Right lobe of liver (tissue), 6 donors: Measurements from ENCODE around the gene TUBB8. TPM values are rescaled to one million over a fixed set of nuclear protein-coding genes. Genes with fewer than 3 reads are reported as not detected.

Experiments
- ATAC-seq, 4 donors: fragments of 200-7000 bp; cut with Tn5 transposase; one replicate each; pipeline ENCODE4 v1.9.1; 2020; ENCODE audit warnings: mild to moderate bottlenecking in 4 of 4, moderate library complexity in 4 of 4
- DNase-seq, 3 donors: peaks; one replicate each; pipeline ENCODE4 v3.0.0-alpha.2; 2020
- H3K27ac ChIP-seq, 3 donors: fragments of 200-600 bp; one replicate each; pipeline ENCODE4 v1.8.0; 2022
- H3K27me3 ChIP-seq, 2 donors: fragments of 200-600 bp; one replicate each; pipeline ENCODE4 v1.8.0; 2022
- H3K36me3 ChIP-seq, 4 donors: fragments of 200-600 bp; sonication (generic) in 1 of 4; one replicate each; pipeline versions ENCODE4 v1.5.1 to v1.8.0; 2017 to 2022; ENCODE audit warnings: control low read depth in 1 of 4
- H3K4me1 ChIP-seq, 4 donors: fragments of 200-600 bp; sonication (generic) in 1 of 4; one replicate each; pipeline versions ENCODE4 v1.5.1 to v1.8.0; 2017 to 2022; ENCODE audit warnings: control low read depth in 1 of 4
- H3K4me3 ChIP-seq, 3 donors: fragments of 200-600 bp; one replicate each; pipeline ENCODE4 v1.8.0; 2022
- H3K9me3 ChIP-seq, 4 donors: fragments of 200-600 bp; sonication (generic) in 1 of 4; one replicate each; pipeline versions ENCODE4 v1.5.1 to v1.8.0; 2017 to 2022; ENCODE audit warnings: control low read depth in 1 of 4
- POLR2A ChIP-seq: fragments of 450-650 bp; IDR thresholded peaks from one replicate; pipeline ENCODE4 v1.6.1; 2017; ENCODE audit warnings: antibody characterized with exemption, mild to moderate bottlenecking
- WGBS: methylation state at CpG from one replicate; pipeline ENCODE4 v1.1.6; 2018; ENCODE audit warnings: low coverage, low lambda C conversion rate; ENCODE audit not compliant: insufficient coverage; ENCODE audit errors: missing lambda C conversion rate; 5-methylcytosine and 5-hydroxymethylcytosine counted together
- intact Hi-C, 2 donors: fragments of 100-400 bp; cut with DNase I; formaldehyde crosslinking; loops; one replicate each; pipeline versions ENCODE4 v1.11.2 to v1.14.1; 2022
- total RNA-seq, 6 experiments: library from RNA; depleted of rRNA in 2 of 6; stranded (reverse); fragments of >200 nt in 2 of 6; fragmentation: NEBNext Ultra II Directional in 3 of 6; extraction: Animal tissue kit (Norgen Biotek cat#: 25700) in 3 of 6; gene quantifications; one replicate each; pipeline versions ENCODE4 v1.1.0 to v1.2.4, GENCODE V29; 2016 to 2023
- TF ChIP-seq, protein P1 (sequence below), 4 donors: fragments of 200-600 bp in 3 of 4; fragments of 450-650 bp in 1 of 4; IDR thresholded peaks; one replicate each; pipeline versions ENCODE4 v1.5.1 to v1.8.0; 2016 to 2022; ENCODE audit warnings: antibody characterized with exemption in 4 of 4, mild to moderate bottlenecking in 2 of 4
- donor health status: DM: no; HTN: yes; CAD: no.
- donor health status: DM: no; HTN: no; CAD: no.
- donor health status: DM: no; HTN: no; CAD: no.
- donor health status: DM: no; HTN: yes; CAD: no.
- donor health status: DM: no; HTN: yes; CAD: no.

TUBB8 gene
- total RNA-seq, 6 experiments from 2014 or later = not detected

DNA sequence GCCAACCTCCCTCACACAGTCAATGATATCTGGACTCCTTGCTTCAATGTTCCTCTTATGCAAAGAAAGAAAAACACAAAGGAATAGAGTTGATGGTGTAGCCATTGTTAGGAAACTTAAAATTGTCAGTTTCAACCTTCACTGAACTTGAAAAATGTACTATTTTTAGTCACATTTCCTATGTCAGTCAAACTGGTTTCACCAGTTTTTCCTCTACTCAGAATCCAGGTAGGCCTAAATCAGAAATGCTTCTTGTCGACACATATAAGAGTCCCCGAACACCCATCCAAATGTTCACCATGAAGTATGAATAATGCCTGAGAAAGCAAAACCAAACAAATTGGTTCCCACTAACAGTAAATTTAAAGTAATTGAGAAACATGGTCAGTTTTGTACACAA, 43.8 kb upstream of the TUBB8 start:
- Histone ChIP-seq H3K4me1 (no peaks in the 10 kb centered on the region), H3K9me3 (peaks cover 0 to 8% (median 0%) of the 10 kb centered on the region in 4 donors), H3K27me3 (no peaks in the 10 kb centered on the region), H3K36me3 (no peaks in the 10 kb centered on the region), H3K27ac (no peak overlapping the region), H3K4me3 (no peak overlapping the region)
- DNase-seq (no peak), ATAC-seq (no peak)
- intact Hi-C loops = no loop called here
- no peak for TF ChIP-seq POLR2A
- TF ChIP-seq, protein P1, sequence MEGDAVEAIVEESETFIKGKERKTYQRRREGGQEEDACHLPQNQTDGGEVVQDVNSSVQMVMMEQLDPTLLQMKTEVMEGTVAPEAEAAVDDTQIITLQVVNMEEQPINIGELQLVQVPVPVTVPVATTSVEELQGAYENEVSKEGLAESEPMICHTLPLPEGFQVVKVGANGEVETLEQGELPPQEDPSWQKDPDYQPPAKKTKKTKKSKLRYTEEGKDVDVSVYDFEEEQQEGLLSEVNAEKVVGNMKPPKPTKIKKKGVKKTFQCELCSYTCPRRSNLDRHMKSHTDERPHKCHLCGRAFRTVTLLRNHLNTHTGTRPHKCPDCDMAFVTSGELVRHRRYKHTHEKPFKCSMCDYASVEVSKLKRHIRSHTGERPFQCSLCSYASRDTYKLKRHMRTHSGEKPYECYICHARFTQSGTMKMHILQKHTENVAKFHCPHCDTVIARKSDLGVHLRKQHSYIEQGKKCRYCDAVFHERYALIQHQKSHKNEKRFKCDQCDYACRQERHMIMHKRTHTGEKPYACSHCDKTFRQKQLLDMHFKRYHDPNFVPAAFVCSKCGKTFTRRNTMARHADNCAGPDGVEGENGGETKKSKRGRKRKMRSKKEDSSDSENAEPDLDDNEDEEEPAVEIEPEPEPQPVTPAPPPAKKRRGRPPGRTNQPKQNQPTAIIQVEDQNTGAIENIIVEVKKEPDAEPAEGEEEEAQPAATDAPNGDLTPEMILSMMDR (IDR thresholded peaks at IDR 0.05) = no peak
- 83% methylated on average over 2 of the region's 2 CpGs for WGBS

DNA sequence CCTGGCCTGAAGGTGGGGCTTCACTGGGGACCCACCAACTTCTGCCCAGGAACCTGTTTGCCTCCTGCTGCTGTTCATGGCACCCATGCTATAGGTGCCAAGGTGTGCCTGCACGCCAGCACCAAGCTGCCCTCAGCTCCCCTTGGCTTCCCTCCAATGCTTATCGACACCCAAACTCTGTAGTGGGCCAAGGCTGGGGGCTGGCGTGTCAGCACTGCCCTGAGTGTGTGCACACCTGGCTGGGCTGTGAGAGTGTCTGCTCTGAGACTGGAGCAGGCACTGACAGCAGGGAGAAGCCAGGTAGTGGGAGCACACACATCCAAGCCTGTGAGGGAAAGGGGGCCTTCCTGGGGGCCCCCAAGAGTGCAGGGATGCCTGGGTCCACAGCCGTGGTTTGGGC, 43.1 kb upstream of the TUBB8 start:
- intact Hi-C loops = no loop called here
- no peak overlapping the region for H3K4me3 ChIP-seq
- TF ChIP-seq, protein P1 (IDR thresholded peaks at IDR 0.05) = no peak
- TF ChIP-seq POLR2A = no peak
- H3K27ac ChIP-seq = no peak overlapping the region
- H3K36me3 ChIP-seq = no peaks in the 10 kb centered on the region
- H3K4me1 ChIP-seq = no peaks in the 10 kb centered on the region
- WGBS = no CpG with 5 or more reads among the region's 4 CpGs
- peaks cover 0 to 8% (median 0%) of the 10 kb centered on the region in 4 donors for H3K9me3 ChIP-seq
- DNase-seq (no peak), ATAC-seq (no peak)
- no peaks in the 10 kb centered on the region for H3K27me3 ChIP-seq

DNA sequence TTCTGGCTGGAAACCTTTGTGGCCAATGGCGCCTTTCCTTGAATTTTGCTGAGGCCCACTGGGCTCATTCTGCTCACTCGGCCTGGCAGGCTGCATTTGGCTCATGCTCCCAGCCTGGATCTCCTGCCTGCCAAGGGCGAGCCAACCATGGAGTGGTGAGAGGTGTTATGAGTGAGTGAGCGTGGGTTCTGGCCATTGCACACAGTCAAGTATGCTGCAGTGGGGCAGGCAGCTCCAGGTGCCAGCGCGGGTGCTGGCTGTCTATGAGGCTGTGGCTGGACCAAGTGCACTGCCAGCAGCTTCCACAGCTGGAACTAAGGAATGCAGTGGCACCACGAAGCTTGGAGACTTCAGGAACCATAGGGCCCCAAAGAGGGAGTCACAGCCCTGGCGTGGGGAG, 42.2 kb upstream of the TUBB8 start:
- 90% methylated on average over 3 of the region's 8 CpGs for WGBS
- DNase-seq (no peak), ATAC-seq (peak in 1 of 4 donors; percentile 13)
- Histone ChIP-seq H3K27ac (no peak overlapping the region), H3K4me1 (no peaks in the 10 kb centered on the region), H3K36me3 (no peaks in the 10 kb centered on the region), H3K4me3 (no peak overlapping the region), H3K9me3 (peaks cover 0 to 8% (median 0%) of the 10 kb centered on the region in 4 donors), H3K27me3 (no peaks in the 10 kb centered on the region)
- no peak for TF ChIP-seq POLR2A
- TF ChIP-seq, protein P1 (IDR thresholded peaks at IDR 0.05) = no peak
- intact Hi-C loops = no loop called here

DNA sequence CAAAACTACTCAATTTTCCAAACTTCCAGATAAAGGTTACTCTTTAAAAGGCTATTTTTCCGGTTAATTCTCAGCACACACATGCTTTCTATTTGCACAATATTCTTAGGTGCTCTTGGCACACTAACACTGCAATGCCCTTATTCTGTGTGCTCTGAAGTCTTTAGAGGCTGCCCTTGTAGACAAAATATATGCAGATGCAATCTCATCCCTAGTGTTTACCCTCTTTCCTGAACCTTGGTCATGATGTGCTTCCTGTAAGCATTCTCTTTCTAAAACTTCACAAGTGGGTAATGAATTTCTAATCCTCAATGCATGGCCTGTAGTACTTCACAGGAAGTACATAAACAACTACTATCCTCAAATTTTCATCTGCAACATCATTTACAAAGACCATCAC, 41.1 kb upstream of the TUBB8 start:
- intact Hi-C loops = no loop called here
- H3K4me3 ChIP-seq = no peak overlapping the region
- no peak for ATAC-seq
- TF ChIP-seq, protein P1 (IDR thresholded peaks at IDR 0.05) = no peak
- TF ChIP-seq POLR2A = no peak
- H3K27ac ChIP-seq = no peak overlapping the region
- no peaks in the 10 kb centered on the region for H3K36me3 ChIP-seq
- DNase-seq = no peak
- no peaks in the 10 kb centered on the region for H3K27me3 ChIP-seq
- H3K9me3 ChIP-seq = peaks cover 0 to 2% (median 0%) of the 10 kb centered on the region in 4 donors
- H3K4me1 ChIP-seq = no peaks in the 10 kb centered on the region
- 31% methylated on average over 1 of the region's 1 CpG for WGBS

DNA sequence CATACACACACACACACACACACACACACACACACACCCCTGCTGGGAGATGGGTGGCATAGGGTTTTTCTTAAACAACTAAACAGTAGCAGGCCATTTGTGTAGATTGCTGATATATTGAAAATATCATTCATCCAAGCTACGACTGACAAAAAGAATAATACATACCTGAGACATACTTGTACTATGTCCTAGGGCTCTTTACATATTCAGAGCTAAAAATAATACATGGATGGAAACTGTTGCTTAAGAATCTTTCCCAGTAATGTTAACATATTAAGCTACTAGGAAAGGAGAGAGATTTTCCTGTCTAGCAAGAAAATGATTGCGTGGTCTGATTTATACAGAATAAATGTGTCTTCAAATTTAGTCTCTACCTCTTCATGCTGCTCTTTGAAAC, 40.2 kb upstream of the TUBB8 start:
- intact Hi-C loops = no loop called here
- H3K27me3 ChIP-seq = no peaks in the 10 kb centered on the region
- TF ChIP-seq, protein P1 (IDR thresholded peaks at IDR 0.05) = no peak
- TF ChIP-seq POLR2A = no peak
- H3K36me3 ChIP-seq = no peaks in the 10 kb centered on the region
- DNase-seq (no peak), ATAC-seq (no peak)
- WGBS = 92% methylated on average over 2 of the region's 2 CpGs
- no peak overlapping the region for H3K4me3 ChIP-seq
- H3K4me1 ChIP-seq = no peaks in the 10 kb centered on the region
- H3K27ac ChIP-seq = no peak overlapping the region
- no peaks in the 10 kb centered on the region for H3K9me3 ChIP-seq
